GM10248 (cell line): ENCODE data around the gene FASN.

ENCODE experiments used
- CTCF ChIA-PET: fragments of 300-600 bp; sonication (Branson Sonifier 250); formaldehyde crosslinking; extraction: SDS; loops from one replicate; lab custom pipeline; 2021; ENCODE audit warnings: antibody characterized with exemption; lab: Yijun Ruan, JAX
- POLR2A ChIA-PET: fragments of 350-650 bp; sonication (Branson Sonifier 250); formaldehyde crosslinking; extraction: SDS; loops from one replicate; lab custom pipeline; 2020; ENCODE audit warnings: antibody characterized with exemption; lab: Yijun Ruan, JAX
- DNase-seq: peaks from one replicate; pipeline ENCODE4 v3.0.0; 2012; ENCODE audit errors: extremely low spot score
- CTCF ChIP-seq: IDR thresholded peaks from 2 replicates; pipeline ENCODE4 v1.5.1; 2012; ENCODE audit warnings: mild to moderate bottlenecking, low read depth; ENCODE audit errors: extremely low read depth, missing control alignments, control extremely low read depth

FASN gene

GRCh38 chr17:82090549-82091263 lies 7.3 kb downstream of the FASN start:
- TF ChIP-seq CTCF = no peak
- ChIA-PET CTCF (no interaction called here), POLR2A (no interaction called here)
- DNase-seq = no peak

GRCh38 chr17:82089723-82090548 lies 8.1 kb downstream of the FASN start:
- CTCF ChIA-PET = no interaction called here
- DNase-seq = no peak
- POLR2A ChIA-PET = no interaction called here
- TF ChIP-seq CTCF = no peak

GRCh38 chr17:82088838-82089722 lies 9.0 kb downstream of the FASN start:
- ChIA-PET CTCF (interaction anchor here (1.3 kb wide), 1 partner anchor 51 kb away, joined by 3 read pairs; the partner anchor contains the start of gene DCXR), POLR2A (no interaction called here)
- no peak for DNase-seq
- no peak for TF ChIP-seq CTCF

GRCh38 chr17:82087961-82088837 lies 9.8 kb downstream of the FASN start:
- ChIA-PET CTCF (interaction anchor here (1.1 to 1.7 kb wide), 3 partner anchors 12 to 51 kb away, joined by 3 to 5 read pairs (median 3); partner anchors contain the start of gene DCXR), POLR2A (no interaction called here)

More at GRCh38 chr17:82087961-82088837, 9.8 kb downstream of the FASN start:
- no peak for TF ChIP-seq CTCF
- DNase-seq = no peak
